Type B pancreatic cell (in vitro differentiated cells): Measurements from ENCODE around the gene CARS1. TPM values are rescaled to one million over a fixed set of nuclear protein-coding genes. Genes with fewer than 3 reads are reported as not detected.

Experiments
- DNase-seq: peaks from one replicate; pipeline ENCODE4 v3.0.0; 2021; ENCODE audit warnings: mixed read lengths; ENCODE audit not compliant: unreplicated experiment; ENCODE audit errors: extremely low spot score
- H3K27ac Mint-ChIP-seq: 2 replicates; pipeline ENCODE4 v1.8.0; 2021; ENCODE audit warnings: mild to moderate bottlenecking, mixed read lengths
- H3K27me3 Mint-ChIP-seq: 2 replicates; pipeline ENCODE4 v1.8.0; 2021; ENCODE audit warnings: mixed read lengths
- H3K36me3 Mint-ChIP-seq: 2 replicates; pipeline ENCODE4 v1.8.0; 2021; ENCODE audit warnings: mixed read lengths
- H3K4me1 Mint-ChIP-seq: one replicate; pipeline ENCODE4 v1.8.0; 2021; ENCODE audit warnings: mixed read lengths; ENCODE audit not compliant: unreplicated experiment
- H3K4me3 Mint-ChIP-seq: 2 replicates; pipeline ENCODE4 v1.8.0; 2021; ENCODE audit warnings: mild to moderate bottlenecking, mixed read lengths
- H3K9me3 Mint-ChIP-seq: 2 replicates; pipeline ENCODE4 v1.8.0; 2021; ENCODE audit warnings: mixed read lengths
- CTCF ChIP-seq: fragments of 200-600 bp; sonication (generic); conservative IDR thresholded peaks from 2 replicates; pipeline ENCODE4 v1.5.0; 2021; ENCODE audit warnings: antibody characterized with exemption, mild to moderate bottlenecking
- total RNA-seq: library from RNA; stranded (reverse); gene quantifications from 2 replicates; pipeline ENCODE4 v1.2.1, GENCODE V29; 2021; ENCODE audit warnings: low replicate concordance

The CARS1 gene
- total RNA-seq, 1 donor from 2014 or later: 38.9 TPM

GRCh38 chr11:3046641-3047040 is 10.6 kb downstream of the CARS1 start:
- Mint-ChIP-seq H3K27ac (no peak overlapping the region), H3K27me3 (no peaks in the 10 kb centered on the region), H3K36me3 (no peaks in the 10 kb centered on the region), H3K4me3 (no peak overlapping the region), H3K4me1 (peaks cover 12% of the 10 kb centered on the region), H3K9me3 (no peaks in the 10 kb centered on the region)
- TF ChIP-seq CTCF: no peak
- no peak for DNase-seq

- H3K9me3 Mint-ChIP-seq: no peaks in the 10 kb centered on the region
- no peaks in the 10 kb centered on the region for H3K36me3 Mint-ChIP-seq
- no peaks in the 10 kb centered on the region for H3K27me3 Mint-ChIP-seq
- H3K4me3 Mint-ChIP-seq: no peak overlapping the region
- H3K27ac Mint-ChIP-seq: no peak overlapping the region
- DNase-seq: no peak
- peak; percentile 31 for TF ChIP-seq CTCF
- peaks cover 7% of the 10 kb centered on the region for H3K4me1 Mint-ChIP-seq
Measured at GRCh38 chr11:3046190-3046589, 11.0 kb downstream of the CARS1 start.

- DNase-seq: no peak
- Mint-ChIP-seq H3K27me3 (no peaks in the 10 kb centered on the region), H3K36me3 (peaks cover 4% of the 10 kb centered on the region), H3K4me1 (no peaks in the 10 kb centered on the region), H3K27ac (no peak overlapping the region), H3K9me3 (no peaks in the 10 kb centered on the region), H3K4me3 (no peak overlapping the region)
- no peak for TF ChIP-seq CTCF
Measured at GRCh38 chr11:3044915-3045314, 12.3 kb downstream of the CARS1 start.

GRCh38 chr11:3044004-3044403 is 13.2 kb downstream of the CARS1 start:
- Mint-ChIP-seq H3K27ac (no peak overlapping the region), H3K4me1 (no peaks in the 10 kb centered on the region), H3K36me3 (peaks cover 6% of the 10 kb centered on the region), H3K4me3 (no peak overlapping the region), H3K27me3 (no peaks in the 10 kb centered on the region), H3K9me3 (no peaks in the 10 kb centered on the region)
- DNase-seq: no peak
- no peak for TF ChIP-seq CTCF

GRCh38 chr11:3043315-3043871 is 13.8 kb downstream of the CARS1 start:
- DNase-seq: no peak
- no peaks in the 10 kb centered on the region for H3K27me3 Mint-ChIP-seq
- H3K9me3 Mint-ChIP-seq: no peaks in the 10 kb centered on the region
- peaks cover 6% of the 10 kb centered on the region for H3K36me3 Mint-ChIP-seq
- H3K27ac Mint-ChIP-seq: no peak overlapping the region
- no peak for TF ChIP-seq CTCF
- no peaks in the 10 kb centered on the region for H3K4me1 Mint-ChIP-seq
- no peak overlapping the region for H3K4me3 Mint-ChIP-seq
